Activated gamma-delta T cell (primary cell): ENCODE measurements around the gene SYN1.
"Not testable (repeated sequence)": the region's sequence is repeated elsewhere in the genome, so short reads cannot be mapped to it uniquely, and the experiment has no call there.

Source experiments
- DNase-seq: peaks from one replicate; lab custom pipeline; 2025; lab: John Stamatoyannopoulos, UW
- total RNA-seq, 2 donors: gene quantifications; one replicate each; lab custom pipeline; 2026; lab: John Stamatoyannopoulos, UW

Gene SYN1
- 0.05 to 0.13 reads per million in 2 donors for total RNA-seq

- peak; percentile 73 for DNase-seq
These were observed at the start of gene SYN1 for GRCh38 chrX:47619486-47620302. Gene SYN1 (minus strand): TSS chrX:47619857. CDS start chrX:47619728, 129 bp downstream.

- DNase-seq: not testable (repeated sequence)
These were observed 46.1 kb upstream of the SYN1 start for GRCh38 chrX:47665797-47666196.

DNA sequence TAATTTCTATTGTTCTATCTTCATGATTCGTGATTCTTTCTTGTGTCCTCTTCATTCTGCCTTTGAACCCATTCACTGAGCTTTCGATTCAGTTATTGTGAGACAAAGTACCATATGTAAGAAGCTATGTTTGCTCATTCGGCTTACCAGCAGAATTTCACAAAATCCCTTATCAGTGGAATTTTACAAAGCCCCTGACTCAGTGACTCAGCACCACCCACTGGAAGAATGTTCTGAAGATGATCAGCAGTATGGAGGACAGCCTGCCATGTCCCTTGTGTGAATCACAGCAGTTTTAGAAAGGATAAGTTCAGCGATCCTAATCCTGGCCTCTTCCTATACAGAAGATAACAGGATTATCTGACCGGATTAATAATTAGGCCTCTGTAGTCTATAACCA, 45.1 kb upstream of the SYN1 start:
- DNase-seq: no peak

GRCh38 chrX:47662144-47662657, 42.5 kb upstream of the SYN1 start:
- no peak for DNase-seq

- no peak for DNase-seq
These were observed 41.9 kb upstream of the SYN1 start for GRCh38 chrX:47661539-47661938.

DNA sequence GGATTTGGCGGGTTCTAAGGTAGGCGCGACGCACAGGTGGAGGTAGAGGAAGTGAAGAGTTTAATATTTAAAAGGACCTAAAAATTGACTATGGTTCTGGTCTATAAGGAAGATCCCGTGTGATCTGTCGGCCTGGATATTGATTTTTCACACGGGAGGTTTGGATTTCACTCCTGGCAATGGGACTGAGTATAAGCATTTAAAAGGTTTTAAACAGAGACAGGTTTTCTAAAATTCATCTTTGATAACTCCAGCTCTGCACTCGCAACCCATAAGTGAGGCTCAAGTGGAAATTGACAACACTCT, 39.7 kb upstream of the SYN1 start:
- DNase-seq: no peak

DNA sequence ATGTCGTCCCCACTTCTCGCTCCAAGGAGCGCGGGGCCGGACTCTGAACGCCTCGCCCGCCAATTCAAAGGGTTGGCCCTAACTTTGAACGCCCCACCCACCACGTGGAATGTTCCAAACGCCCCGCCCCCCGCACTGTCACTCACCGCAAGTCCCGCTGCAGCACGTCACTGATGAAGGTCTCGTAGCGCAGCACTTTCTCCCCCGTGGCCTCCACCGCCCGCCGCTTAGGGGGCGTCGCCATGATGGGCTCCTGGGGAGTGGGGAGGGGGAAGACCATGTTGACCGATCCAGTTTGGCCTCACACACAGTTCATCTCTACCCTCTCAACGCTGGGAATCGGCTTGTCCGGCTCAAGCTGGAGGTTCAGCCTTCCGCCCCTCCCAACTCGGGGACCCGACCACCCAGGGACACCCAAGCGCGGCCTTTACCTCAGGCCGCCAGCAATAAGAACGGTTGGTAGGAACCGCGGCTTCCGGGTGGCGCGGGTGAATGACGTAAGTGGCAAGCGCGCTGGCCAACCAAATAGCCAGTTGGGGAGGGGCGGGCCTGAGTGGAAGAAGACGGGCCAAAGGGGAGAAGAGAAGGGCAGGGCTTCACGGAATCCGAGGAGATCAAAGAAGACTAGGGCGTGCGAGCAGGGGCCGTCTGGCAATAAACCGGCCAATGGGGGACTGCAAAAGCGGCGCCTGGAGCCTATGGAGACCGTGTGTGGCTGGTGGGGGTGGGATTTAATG, 39.2 kb upstream of the SYN1 start, which contains the start of gene UXT:
TSS of gene UXT (minus strand) at position 497 of the 737 bp plus-strand sequence. CDS start at position 244, 253 bp downstream.
- peak; percentile 82 for DNase-seq

DNA sequence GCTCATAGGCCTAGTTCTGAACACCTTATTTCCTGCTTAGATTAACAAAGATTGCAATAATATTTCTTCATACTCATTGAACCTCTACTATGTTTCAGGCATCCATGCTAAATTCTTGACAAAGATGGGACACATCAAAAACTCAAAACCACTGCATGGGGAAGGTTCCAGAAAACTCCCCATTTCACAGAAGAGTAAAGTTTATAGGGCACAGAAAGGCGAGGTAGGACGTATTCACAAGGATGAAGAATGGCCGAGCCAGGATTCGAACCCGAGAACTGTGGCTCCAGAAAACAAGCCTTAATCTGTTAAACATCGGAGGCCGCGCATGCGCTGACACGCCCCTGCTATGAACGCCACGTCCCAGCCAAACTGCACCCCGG, 38.6 kb upstream of the SYN1 start:
- no peak for DNase-seq

DNA sequence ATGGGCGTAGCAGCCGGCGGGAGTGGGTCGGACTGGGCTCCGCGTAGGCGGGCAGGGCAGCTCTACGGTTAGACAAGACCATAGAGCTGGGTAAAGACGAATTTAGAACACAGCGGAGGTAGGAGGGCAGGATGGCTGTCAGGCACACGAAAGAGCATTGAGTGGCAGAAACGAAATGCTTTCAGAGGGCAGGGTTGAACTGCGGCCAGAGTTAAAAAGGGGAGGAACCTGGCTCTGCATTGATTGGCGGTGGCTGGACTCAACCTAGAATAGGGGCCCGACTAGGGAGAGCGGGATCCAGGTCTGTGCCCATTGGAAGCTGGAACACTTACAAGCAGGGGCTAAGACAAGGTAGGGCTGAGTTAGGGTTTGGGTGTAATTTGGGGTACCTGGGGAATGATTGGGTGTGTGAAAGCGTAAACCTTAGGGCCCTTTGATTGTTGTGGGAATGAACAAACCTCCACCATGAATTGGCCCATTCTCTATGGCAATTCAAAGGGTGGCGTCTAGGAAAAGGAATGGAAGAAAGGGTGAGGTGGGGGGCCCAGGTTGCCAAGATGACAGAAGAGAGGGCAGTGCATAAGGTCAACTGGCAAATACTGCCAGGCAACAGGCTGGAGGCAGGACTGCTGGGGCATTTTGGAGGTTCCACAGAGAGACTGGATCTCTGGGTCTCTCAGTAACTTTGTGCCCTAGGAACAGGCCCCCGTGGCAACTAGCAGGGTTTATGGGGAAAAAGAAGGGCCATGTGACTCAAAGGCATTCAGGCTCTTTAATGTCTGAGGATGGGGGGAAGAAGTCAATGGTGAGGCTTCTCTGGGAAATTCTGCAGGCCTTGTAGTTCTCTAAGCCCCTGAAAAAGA, 31.6 kb upstream of the SYN1 start:
- DNase-seq: no peak

GRCh38 chrX:47650164-47651042, 30.7 kb upstream of the SYN1 start, which contains the start of gene ELK1:
Gene ELK1 (minus strand): TSS chrX:47650563. CDS start chrX:47641441, 9,122 bp downstream.
- DNase-seq: peak; percentile 86

DNA sequence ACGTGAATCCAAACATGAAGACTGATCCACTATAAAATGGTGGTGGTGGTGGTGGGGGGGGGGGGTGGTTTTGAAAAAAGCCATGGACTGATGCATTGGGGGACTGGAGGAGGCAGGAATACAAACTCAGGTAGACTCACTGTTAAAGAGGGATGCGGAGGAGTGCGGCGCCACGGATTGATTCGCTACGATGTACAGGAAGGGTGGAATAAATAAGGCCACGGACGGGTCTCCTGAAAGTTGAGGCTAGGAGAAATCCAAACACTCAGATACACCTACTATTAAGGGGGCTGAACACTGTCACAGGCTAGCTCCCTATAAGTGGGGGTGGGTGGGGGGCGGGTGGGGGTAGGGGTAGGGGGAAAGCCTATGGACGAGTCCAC, 30.1 kb upstream of the SYN1 start:
- no peak for DNase-seq

GRCh38 chrX:47649271-47649670, 29.6 kb upstream of the SYN1 start:
- no peak for DNase-seq

GRCh38 chrX:47648376-47648775, 28.7 kb upstream of the SYN1 start:
- no peak for DNase-seq

GRCh38 chrX:47646636-47647035, 27.0 kb upstream of the SYN1 start:
- no peak for DNase-seq

DNA sequence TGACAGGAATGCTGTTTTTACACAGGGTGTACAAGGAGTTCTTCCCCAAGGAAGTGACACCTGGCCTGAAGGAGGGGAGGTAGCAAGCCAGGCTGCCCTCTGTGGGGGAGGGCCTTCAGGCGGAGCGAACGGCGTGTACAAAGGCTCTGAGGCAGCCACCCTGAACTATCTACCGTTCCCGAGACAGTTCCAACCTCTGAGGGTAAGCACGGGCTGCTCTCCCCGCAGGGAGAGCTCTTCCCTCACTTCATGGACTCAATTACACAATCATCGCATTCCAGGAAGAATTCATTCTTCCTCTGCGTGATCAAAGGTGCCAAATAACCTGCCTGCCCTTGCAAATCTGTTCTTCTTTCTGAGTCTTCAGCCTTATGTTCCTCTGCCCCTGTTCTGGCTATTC, 25.9 kb upstream of the SYN1 start:
- DNase-seq: no peak

- DNase-seq: no peak
These were observed 25.0 kb upstream of the SYN1 start for GRCh38 chrX:47644557-47645091.

- no peak for DNase-seq
These were observed 24.3 kb upstream of the SYN1 start for GRCh38 chrX:47643926-47644325.

DNA sequence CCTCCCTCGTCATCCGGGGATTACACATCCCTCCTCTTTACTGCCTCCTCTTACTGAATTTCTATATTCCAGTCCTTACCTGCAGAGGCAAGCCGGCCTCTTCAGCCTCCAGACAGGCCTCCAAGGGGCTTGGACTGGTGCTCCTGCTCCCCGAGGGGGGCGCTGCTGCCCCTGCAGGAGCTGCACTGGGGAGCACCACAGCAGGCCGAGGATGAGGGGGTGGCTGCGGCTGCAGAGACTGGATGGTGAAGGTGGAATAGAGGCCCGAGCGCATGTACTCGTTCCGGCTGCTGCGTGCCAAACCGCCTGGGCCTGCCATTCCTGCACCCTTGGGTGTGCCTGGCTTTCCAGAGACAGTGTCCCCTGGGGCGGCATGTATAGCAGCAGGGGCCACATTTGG, 19.2 kb upstream of the SYN1 start:
- DNase-seq: no peak

GRCh38 chrX:47637546-47638195, 18.0 kb upstream of the SYN1 start:
- no peak for DNase-seq
